ENCODE measurements around the gene TENT4A.
"Not testable (repeated sequence)": the region's sequence is repeated elsewhere in the genome, so short reads cannot be mapped to it uniquely, and the experiment has no call there.

Gene TENT4A

DNA sequence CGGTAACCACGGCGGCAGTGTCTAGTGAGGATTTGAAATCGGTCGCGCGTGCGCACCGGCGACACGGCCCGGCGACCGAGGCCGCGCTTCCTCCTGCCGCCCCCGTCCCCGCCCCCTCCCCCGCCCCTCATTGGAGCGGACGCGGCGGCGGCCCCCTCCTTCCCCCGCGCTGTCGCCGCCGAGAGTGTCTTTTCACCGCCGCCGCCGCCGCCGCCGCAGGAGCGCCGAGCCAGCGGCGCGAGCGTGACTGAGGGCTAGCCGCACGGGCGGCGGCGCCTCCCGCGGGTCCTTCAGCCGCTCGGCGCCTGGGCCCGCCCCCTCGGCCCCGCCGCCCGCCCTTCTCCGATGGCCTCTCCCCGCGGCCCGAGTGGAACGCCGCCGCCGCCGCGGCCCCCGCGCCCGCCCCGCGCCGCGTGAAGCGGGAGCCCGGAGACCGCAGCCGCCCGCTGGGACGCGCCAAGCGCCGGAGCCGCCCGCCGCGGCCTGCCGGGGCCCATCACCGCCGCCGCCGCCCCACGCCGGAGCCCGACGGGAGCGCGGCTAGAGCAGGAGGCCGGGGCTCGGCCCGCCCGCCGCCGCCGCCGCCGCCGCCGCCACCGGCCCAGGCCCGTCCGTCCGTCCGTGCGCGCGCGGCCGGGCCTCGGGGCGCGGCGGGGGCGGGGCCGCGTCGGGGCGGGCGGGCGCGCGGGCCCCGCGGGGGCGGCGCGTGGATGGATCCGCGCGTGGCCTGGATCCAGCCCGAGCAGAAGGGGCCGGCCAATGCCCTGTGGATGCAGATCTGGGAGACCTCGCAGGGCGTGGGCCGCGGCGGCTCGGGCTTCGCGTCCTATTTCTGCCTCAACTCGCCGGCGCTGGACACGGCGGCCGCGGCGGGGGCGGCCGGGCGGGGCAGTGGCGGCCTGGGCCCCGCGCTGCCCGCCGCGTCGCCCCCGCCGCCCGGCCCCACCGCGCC, at the start of gene TENT4A:
Gene TENT4A, plus strand, starts transcription at position 159 of the 952 bp plus-strand sequence. Its CDS starts 552 bp downstream, at position 711.
- DNase-seq (ENCODE audit: low read depth in 2 of 2), result peak in 1 of 2 donors; percentile 21

DNA sequence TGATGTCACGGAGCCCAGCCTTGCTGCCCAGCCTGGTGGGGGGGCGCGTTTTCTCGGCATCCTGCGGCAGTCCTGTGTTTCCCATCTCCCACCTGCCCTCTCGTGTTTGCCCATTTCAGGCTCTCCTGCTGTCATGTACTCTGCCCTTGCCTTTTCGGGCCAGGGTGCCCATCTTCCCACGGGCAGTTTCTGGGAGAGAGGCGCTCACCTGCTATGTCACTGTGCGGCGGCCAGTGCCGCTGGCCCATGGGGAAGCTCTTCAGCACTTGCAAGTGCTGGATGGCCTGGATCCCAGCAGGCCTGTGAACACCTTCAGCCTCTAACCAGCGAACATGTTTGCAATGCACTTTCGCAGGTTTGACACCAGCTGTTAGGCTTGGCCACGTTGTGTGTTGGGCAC, 46.5 kb upstream of the TENT4A start:
- DNase-seq (ENCODE audit: low read depth in 2 of 2), result no peak

DNA sequence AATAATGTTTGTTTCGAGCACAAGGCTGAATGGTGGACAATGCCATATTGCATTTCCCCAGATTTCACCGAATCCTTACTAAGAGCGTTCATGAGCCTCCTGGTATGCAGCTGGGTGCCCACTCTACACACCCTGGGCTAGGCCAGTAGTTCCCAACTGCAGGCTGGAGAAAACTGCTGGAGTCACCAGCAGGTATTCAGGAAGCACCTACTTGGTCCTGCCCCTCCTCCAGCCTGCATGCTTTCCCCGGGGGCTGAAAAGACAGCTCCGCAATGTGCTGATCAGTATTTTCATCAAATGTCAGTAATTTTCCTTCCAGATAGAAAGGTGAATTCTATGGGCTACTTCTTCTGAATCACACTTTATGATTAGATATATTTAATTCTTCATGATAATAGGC, 45.6 kb upstream of the TENT4A start:
- DNase-seq (ENCODE audit: low read depth in 2 of 2), result no peak

DNA sequence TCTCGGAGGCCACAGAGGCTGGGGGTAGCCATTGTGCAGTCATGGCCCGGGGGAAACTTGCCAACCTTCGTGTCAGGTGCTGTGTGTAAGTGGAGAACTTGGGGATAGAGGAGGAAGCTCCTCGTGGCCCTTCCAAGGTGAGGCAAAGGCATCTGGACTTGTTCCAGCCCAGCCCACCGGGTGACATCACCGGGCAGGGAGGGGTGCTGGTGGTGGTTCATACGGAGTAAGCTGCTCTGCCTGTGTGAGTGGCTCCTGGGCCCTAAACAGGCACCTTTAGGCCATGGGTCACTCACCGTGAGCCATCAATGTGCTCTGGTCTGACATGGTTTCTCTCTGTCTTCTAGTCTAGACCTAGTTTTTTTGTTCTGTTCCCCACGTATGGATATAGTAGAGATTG, 44.5 kb upstream of the TENT4A start:
- not testable (repeated sequence) for DNase-seq (ENCODE audit: low read depth in 2 of 2)

DNA sequence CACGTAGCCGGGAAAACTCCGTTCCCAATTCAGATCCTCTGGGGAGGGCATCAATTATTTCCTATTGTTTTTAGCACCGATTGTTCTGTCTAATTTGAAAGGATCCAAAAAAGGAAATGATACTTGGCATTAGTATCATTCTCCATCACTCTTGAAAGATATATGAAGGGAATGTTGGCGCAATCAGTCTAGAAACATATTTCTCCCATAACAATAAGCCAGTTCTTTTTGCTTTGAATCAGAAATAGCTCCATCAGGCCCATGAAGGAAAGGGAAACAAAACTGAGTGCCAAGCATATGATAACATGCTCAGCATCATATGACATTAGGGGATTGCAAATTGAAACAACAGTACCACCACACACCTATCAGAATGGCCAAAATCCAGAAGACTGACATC, 40.2 kb upstream of the TENT4A start:
- DNase-seq (ENCODE audit: low read depth in 2 of 2), result no peak

DNA sequence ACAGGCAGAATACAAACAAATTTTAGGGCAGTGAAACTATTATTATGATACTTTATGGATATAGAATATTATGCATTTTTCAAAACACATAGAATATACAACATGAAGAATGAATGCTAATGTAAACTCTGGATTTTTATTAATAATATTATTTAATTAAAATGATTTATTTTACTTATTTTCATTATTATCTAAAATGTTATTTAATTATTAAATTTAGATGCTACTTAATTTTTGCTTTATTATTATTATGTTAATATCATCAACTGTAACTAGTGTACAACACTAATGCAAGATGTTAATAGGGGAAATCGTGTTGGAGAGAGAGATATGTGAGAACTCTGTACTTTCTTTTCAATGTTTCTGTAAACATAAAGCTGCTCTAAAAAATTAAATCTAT, 39.3 kb upstream of the TENT4A start:
- DNase-seq (ENCODE audit: low read depth in 2 of 2), result no peak

DNA sequence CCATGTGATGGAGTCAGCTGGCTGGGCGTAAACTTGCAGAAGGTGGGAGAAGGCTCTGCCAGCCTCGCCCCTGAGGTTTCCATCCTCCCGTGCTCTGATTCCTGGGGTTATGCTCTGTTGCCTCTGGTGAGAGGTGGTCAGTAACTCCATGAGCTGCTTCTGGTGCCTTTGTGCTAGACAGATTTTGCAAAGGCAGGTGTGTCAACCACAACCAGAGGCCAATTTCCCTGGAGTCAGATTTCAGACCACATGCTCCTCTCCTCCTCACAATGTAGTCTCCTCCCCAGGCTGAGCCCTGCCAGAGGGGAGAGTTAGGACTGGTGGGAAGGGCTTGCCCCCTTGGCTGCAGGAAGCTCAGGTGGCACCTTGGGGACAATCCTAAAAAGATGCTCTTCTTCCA, 38.8 kb upstream of the TENT4A start:
- no peak for DNase-seq (ENCODE audit: low read depth in 2 of 2)

DNA sequence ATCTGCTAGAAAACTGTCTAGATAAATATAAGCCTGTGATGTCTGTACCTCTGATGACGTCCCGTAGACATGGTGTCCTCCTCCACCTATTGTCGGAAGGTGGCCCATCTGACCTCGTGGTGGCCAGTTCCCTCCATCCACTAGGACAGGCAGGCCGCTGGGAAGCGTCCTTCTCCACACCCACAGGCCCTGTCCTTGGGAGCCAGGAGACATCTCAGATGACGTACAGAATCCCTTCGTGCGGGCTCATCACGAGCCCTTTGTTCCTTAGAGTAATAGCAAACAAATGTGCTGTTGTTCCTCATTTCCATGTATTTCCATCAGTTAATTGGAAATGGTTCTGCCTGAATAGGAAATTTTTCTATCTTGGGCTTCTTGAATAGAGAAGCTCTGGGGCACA, 38.3 kb upstream of the TENT4A start:
- no peak for DNase-seq (ENCODE audit: low read depth in 2 of 2)

DNA sequence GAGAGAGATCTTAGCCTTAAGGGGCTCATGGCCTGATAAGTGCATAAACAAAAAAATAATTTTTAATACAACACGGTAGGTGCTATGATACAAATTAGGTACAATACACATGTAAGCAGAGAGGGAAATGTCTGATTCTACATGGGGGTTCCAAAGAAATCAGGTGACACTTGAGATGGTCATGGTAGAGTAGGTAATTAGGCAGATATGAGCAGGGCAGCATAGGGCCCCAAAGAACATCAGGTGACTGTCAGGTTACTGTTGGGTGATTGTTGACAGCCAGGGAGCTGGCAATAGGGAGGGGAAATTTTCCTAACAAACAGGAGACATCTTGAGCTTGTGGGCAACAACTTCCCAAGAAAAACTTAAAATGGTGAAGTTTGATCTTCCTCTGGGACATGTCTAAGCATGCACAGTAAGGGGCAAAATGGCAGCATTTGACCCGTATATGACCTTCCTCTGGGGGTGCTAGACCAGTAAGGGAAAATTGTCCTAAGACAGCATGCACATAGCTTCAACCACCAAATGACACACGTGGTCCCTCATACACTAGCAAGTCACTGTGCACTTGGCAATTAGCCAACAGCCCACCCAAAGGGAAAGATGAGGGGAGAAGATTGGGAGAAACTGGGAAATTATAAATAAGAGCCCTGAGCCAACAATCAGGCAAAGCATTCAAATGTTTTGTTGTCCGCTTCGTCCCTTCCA, 37.3 kb upstream of the TENT4A start:
- no peak for DNase-seq (ENCODE audit: low read depth in 2 of 2)

DNA sequence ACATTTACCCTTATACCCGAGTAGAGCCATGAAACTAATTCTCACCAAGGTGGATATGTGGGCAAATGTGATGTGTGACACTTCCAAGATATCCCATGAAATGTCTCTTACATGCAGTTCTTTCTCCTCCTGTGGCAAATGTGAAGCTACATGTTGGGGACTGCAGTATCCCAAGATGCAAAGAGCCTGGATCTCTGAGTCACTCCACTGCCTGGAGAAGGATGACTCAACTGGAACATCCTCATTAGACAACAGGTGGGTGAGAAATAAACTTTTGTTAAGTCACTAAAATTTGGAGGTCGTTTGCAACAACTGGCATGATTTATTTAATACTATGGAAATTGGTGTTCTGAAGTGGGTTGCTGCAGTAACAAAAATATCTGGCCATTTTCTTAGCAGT, 36.5 kb upstream of the TENT4A start:
- no peak for DNase-seq (ENCODE audit: low read depth in 2 of 2)

DNA sequence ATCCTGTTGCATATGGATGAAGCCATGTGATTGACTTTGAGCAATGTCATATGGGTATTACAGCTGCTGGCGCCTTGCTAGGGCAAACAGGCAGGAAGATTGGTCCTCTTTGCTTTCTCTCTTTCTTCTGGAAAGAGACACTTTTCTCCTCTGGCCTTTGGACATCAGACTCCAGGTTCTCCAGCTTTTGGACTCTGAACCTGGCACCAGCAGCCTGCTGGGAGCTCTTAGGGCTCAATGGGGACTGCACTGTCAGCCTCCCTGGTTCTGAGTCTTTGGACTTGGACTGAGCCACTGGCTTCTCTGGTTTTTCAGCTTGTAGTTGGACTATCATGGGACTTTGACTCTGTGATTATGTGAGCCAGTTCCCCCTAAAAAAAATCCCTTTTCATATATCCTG, 34.8 kb upstream of the TENT4A start:
- DNase-seq (ENCODE audit: low read depth in 2 of 2), result no peak

DNA sequence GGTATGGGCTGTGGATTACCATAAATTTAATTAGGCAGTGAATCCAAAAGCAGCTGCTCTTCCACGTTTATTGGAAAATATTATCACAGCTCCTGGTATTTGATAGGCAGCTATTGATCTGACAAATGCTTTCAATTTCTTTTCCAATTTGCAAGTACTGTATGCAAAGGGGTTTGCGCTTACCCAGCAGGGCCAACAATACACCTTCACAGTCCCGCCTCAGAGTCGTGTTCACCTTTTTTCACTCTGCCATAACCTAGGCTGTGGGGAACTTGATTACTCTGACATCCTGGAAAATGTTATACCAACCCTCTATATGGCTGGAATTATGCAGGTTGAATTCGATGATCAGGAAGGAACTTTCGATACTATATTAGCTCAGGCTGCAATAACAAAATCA, 32.3 kb upstream of the TENT4A start:
- DNase-seq (ENCODE audit: low read depth in 2 of 2), result no peak

DNA sequence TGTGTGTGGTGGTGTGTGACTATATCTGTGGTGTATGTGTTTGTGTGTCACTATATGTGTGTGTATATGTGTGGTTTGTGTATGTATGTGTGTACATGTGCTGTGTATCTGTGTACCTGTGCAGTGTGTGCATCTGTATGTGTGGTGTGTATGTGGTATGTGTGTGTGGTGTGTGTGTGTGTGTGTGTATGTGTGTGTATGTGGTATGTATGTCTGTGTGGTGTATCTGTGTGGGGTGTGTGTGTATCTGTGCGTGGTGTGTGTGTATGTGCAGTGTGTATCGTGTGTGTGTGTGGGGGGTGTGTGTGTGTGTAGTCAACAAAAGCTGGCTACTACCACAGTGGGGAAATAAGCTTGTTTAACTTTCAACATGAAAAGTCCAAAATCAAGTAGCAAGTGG, 31.6 kb upstream of the TENT4A start:
- DNase-seq (ENCODE audit: low read depth in 2 of 2), result no peak

DNA sequence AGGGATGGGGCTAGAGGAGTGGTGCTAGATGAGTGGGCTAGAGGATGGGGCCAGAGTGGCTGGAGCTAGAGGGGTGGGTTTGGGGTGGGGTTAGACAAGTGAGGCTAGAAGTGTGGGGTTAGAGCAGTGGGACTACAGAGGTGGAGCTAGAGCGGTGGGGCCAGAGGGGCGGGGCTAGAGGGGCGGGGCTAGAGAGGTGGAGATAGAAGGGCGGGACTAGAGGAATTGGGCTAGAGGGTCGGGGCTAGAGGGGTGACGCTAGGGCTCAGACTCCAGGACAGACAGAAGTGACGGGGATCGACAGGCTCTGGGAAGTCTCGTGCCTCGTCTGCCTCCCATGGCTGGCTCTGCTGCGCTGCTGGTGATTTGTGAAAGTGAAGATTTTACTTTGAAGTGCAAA, 31.0 kb upstream of the TENT4A start:
- DNase-seq (ENCODE audit: low read depth in 2 of 2), result no peak

DNA sequence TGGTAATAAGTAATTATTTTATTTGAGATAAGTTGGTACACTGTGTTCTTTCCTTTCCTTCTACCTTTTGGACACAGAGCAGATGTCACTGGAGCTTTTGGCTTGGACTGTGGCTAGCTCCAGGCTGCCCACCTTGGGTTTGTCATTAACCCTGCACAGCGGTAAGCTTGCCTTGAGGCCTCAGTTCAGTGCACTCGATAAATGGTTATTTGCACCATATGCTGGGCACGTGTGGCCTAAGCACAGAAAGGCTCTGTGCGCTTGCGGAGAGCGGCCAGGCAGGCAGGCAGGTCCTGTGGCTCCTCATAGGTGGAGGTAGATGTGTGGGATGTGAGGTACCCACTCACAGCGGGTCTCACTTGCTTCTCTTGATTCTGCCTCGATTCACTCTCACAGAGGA, 30.0 kb upstream of the TENT4A start:
- no peak for DNase-seq (ENCODE audit: low read depth in 2 of 2)

DNA sequence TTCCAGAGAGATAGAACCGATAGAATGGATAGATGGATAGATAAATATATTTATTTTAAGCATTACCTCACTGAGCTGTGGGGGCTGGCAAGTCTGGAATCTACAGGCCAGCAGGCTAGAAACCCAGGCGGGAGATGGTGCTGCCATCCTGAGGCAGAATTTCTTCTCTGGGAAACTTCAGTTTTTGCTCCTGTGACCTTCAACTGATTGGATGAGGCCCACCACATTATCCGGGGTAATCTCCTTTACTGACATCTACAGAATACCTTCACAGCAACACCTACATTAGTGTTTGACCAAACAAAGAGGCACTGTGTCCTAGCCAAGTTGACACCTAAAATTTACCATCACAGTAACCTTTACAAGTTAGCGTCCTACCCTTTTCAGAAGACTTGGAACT, 29.2 kb upstream of the TENT4A start:
- no peak for DNase-seq (ENCODE audit: low read depth in 2 of 2)

DNA sequence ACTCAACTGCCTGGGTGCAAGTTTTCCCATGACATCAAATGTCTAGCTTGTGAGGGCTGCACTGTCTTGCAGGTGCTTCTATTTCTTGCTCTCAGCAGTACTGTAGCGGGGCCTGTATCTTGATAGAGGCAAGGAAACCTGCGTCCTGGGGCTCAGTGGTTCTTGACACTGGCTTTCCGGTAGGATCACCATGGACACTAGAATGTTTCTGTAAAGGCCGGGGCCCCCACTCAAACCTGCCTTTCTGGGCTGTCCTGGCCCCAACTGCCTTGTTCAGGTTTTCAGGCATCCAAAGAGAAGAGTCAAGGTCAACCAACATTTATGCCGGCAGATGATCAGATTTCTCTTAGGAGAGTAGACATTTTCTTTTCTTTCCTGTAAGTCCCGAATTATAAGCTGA, 26.7 kb upstream of the TENT4A start:
- no peak for DNase-seq (ENCODE audit: low read depth in 2 of 2)

DNA sequence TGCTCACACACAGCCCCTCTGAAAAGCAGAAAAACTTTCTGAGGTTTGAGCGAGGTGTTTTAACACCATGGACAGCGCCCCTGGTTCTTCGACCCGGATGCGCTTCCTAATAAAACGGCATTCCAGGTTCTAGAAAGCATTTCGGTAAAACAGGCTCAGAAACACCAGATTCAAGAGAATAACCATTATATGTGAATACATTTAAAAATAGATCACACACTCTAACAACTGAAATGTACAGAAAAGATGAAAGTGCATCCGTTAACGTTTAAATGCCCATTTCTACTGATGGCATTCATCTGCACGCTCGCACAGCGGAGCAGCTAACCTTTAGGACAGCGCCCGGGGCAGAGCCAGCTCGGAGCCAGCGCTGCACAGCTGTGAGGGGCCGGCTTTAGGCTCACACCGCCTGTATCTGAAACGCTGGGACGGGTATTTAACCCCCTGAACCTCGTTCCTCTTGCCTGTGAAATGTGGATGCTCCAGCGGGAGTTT, 26.3 kb upstream of the TENT4A start:
- DNase-seq (ENCODE audit: low read depth in 2 of 2), result no peak

DNA sequence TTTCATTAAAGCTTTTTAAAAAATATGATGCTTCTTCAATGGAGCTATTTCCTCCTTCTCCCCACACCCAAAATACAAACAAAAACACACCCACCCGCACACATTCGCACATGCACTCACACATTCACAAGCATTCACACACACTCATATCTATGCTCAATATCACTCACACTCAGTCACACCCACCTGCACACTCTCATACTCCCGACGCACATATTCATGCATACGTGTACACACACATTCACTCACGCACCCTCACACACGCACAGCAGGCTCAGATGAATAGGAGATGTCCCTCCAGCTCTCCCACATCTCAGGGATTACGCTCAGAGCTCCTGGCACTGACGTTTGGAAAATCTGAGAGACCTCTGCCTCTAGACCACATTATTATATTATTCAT, 25.7 kb upstream of the TENT4A start:
- DNase-seq (ENCODE audit: low read depth in 2 of 2), result no peak

DNA sequence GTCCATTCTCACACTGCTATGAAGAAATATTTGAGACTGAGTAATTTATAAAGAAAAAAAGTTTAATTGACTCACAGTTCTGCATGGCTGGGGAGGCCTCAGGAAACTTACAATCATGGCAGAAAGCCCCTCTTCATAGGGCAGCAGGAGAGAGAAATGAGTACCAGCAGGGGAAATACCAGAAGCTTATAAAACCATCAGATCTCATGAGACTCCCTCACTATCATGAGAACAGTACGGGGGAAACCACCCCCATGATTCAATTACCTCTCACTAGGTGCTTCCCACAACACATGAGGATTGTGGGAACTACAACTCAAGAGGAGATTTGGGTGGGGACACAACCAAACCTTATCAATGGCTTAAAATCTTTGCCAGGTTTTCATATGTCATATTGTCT, 20.3 kb upstream of the TENT4A start:
- no peak for DNase-seq (ENCODE audit: low read depth in 2 of 2)

DNA sequence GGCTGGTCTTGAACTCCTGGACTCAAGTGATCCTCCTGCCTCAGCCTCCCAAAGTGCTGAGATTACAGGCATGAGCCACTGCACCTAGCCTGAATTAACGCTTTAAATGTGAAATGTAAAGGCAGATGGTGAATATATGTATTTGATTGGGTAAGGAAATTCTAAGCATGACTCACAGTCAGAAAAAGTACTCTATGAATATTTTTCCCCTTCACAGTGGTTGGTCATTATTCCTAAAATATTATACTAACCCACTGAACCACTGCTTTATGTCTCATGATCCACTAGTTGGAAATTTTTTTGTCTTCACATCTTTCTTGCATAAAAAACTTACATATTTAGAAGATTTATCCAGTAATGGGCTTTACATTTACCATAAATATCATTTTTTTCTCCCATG, 14.5 kb upstream of the TENT4A start:
- no peak for DNase-seq (ENCODE audit: low read depth in 2 of 2)

DNA sequence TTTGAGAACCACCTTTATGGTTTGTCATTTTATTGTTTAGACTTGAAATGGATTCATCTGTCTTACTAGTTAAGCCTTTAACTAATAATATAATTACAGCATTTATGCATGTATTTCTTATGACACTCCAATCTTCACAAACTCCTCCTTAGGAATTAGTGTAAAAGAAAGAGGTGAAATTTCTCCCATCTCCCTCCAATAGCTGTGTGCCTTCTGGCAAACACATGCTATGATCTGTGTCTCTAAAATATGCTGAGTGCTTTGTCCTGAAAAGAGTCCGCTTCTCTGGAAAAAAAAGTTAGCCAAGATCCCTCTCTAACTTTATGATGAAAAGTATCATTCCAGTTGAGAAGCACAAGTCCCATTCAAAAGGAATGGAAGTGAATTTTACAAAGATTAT, 13.9 kb upstream of the TENT4A start:
- DNase-seq (ENCODE audit: low read depth in 2 of 2), result no peak

DNA sequence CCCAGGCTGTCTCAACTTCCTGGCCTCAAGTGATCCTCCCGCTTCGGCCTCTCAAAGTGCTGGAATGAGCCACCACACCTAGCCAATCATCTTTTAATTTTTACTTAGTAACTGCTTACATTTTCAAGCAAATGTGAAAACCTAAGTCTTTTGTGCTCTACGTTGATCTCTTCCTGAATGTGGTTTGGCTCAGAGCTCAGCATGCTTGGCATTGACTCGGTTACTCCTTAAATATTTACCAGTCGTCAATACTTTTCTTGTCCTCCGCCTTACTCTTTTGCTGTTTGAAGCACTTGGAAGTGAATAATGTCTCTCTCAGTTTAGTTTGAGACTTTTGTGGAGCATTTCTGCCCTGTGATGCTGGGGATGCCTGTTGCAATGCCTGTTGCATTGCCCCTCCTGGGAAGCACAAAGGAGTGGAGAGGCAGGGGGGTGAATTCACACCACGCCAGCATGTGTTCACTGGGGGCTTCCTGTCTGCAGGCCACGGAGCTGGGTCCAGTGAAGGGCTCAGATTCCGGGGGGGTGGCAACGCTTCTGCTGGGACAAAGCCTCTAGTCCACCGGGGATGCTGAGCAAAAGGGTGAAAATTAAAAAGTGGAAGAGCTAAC, 13.1 kb upstream of the TENT4A start:
- DNase-seq (ENCODE audit: low read depth in 2 of 2), result no peak
